Measurements from ENCODE around the gene FDX2. TPM values are rescaled to one million over a fixed set of nuclear protein-coding genes. Genes with fewer than 3 reads are reported as not detected.

The FDX2 gene
- total and polyA plus RNA-seq, 2 of the 13 experiments (the other 11 are each of a cell fraction or from before 2014, with no cell fraction given), result 21.0 to 24.7 TPM

DNA sequence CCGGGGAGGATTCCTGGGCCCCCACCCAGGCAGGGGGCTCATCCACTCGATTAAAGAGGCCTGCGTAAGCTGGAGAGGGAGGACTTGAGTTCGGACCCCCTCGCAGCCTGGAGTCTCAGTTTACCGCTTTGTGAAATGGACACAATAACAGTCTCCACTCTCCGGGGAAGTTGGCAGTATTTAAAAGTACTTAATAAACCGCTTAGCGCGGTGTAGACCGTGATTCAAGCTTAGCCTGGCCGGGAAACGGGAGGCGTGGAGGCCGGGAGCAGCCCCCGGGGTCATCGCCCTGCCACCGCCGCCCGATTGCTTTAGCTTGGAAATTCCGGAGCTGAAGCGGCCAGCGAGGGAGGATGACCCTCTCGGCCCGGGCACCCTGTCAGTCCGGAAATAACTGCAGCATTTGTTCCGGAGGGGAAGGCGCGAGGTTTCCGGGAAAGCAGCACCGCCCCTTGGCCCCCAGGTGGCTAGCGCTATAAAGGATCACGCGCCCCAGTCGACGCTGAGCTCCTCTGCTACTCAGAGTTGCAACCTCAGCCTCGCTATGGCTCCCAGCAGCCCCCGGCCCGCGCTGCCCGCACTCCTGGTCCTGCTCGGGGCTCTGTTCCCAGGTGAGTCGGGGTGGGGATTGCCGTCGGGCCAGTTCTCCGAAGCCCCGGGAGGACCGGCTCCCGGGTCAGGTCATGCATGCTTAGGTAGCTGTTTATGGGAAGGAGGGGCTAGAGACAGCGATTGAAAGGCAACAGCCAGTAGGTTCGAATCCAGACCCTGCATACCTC lies 45.0 kb downstream of the FDX2 start, which contains the start of gene ICAM1 (continued):
- TF ChIP-seq, protein P1, sequence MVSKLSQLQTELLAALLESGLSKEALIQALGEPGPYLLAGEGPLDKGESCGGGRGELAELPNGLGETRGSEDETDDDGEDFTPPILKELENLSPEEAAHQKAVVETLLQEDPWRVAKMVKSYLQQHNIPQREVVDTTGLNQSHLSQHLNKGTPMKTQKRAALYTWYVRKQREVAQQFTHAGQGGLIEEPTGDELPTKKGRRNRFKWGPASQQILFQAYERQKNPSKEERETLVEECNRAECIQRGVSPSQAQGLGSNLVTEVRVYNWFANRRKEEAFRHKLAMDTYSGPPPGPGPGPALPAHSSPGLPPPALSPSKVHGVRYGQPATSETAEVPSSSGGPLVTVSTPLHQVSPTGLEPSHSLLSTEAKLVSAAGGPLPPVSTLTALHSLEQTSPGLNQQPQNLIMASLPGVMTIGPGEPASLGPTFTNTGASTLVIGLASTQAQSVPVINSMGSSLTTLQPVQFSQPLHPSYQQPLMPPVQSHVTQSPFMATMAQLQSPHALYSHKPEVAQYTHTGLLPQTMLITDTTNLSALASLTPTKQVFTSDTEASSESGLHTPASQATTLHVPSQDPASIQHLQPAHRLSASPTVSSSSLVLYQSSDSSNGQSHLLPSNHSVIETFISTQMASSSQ (IDR thresholded peaks at IDR 0.05; ENCODE audit: low read depth), result no peak
- TF ChIP-seq, protein P1 (CRISPR knock-in tag; IDR thresholded peaks at IDR 0.05; ENCODE audit: borderline replicate concordance), result peak; percentile 59
- TF ChIP-seq, protein P2, sequence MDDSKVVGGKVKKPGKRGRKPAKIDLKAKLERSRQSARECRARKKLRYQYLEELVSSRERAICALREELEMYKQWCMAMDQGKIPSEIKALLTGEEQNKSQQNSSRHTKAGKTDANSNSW (CRISPR knock-in tag; IDR thresholded peaks at IDR 0.05; ENCODE audit: borderline replicate concordance), result no peak
- TF ChIP-seq ZNF775 (CRISPR knock-in tag; IDR thresholded peaks at IDR 0.05; ENCODE audit: borderline replicate concordance), result no peak
- no peak for TF ChIP-seq AGO2 (optimal IDR thresholded peaks at IDR 0.05; ENCODE audit: low read depth, low read length)
- TF ChIP-seq, protein P3, sequence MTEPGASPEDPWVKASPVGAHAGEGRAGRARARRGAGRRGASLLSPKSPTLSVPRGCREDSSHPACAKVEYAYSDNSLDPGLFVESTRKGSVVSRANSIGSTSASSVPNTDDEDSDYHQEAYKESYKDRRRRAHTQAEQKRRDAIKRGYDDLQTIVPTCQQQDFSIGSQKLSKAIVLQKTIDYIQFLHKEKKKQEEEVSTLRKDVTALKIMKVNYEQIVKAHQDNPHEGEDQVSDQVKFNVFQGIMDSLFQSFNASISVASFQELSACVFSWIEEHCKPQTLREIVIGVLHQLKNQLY (CRISPR knock-in tag; IDR thresholded peaks at IDR 0.05), result peak; percentile 78
- TF ChIP-seq, protein P4, sequence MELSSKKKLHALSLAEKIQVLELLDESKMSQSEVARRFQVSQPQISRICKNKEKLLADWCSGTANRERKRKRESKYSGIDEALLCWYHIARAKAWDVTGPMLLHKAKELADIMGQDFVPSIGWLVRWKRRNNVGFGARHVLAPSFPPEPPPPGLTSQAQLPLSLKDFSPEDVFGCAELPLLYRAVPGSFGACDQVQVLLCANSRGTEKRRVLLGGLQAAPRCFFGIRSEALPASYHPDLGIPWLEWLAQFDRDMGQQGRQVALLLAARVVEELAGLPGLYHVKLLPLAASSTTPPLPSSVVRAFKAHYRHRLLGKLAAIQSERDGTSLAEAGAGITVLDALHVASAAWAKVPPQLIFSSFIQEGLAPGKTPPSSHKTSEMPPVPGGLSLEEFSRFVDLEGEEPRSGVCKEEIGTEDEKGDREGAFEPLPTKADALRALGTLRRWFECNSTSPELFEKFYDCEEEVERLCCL (CRISPR knock-in tag; IDR thresholded peaks at IDR 0.05; ENCODE audit: borderline replicate concordance), result peak; percentile 70; the same call in 1 of the 2 replicates
- TF ChIP-seq NR2C2 (CRISPR knock-in tag; IDR thresholded peaks at IDR 0.05; ENCODE audit: borderline replicate concordance), result peak; percentile 84
- TF ChIP-seq ZBTB7A (CRISPR knock-in tag; IDR thresholded peaks at IDR 0.05), result peak; percentile 85
- TF ChIP-seq, protein P5, sequence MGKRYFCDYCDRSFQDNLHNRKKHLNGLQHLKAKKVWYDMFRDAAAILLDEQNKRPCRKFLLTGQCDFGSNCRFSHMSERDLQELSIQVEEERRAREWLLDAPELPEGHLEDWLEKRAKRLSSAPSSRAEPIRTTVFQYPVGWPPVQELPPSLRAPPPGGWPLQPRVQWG (CRISPR knock-in tag; IDR thresholded peaks at IDR 0.05; ENCODE audit: borderline replicate concordance, low read depth), result no peak
- TF ChIP-seq ATRX (CRISPR knock-in tag; IDR thresholded peaks at IDR 0.05; ENCODE audit: borderline replicate concordance), result no peak
- TF ChIP-seq, protein P6, sequence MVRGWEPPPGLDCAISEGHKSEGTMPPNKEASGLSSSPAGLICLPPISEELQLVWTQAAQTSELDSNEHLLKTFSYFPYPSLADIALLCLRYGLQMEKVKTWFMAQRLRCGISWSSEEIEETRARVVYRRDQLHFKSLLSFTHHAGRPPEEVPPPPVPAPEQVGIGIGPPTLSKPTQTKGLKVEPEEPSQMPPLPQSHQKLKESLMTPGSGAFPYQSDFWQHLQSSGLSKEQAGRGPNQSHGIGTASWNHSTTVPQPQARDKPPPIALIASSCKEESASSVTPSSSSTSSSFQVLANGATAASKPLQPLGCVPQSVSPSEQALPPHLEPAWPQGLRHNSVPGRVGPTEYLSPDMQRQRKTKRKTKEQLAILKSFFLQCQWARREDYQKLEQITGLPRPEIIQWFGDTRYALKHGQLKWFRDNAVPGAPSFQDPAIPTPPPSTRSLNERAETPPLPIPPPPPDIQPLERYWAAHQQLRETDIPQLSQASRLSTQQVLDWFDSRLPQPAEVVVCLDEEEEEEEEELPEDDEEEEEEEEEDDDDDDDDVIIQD (CRISPR knock-in tag; IDR thresholded peaks at IDR 0.05; ENCODE audit: low read depth), result peak; percentile 34; the same call in 1 of the 2 replicates
- TF ChIP-seq XBP1 (CRISPR knock-in tag; IDR thresholded peaks at IDR 0.05), result no peak
- TF ChIP-seq, protein P7, sequence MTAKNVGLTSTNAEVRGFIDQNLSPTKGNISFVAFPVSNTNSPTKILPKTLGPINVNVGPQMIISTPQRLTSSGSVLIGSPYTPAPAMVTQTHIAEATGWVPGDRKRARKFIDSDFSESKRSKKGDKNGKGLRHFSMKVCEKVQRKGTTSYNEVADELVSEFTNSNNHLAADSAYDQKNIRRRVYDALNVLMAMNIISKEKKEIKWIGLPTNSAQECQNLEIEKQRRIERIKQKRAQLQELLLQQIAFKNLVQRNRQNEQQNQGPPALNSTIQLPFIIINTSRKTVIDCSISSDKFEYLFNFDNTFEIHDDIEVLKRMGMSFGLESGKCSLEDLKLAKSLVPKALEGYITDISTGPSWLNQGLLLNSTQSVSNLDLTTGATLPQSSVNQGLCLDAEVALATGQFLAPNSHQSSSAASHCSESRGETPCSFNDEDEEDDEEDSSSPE (CRISPR knock-in tag; IDR thresholded peaks at IDR 0.05), result peak; percentile 89
- TF ChIP-seq ZNF205 (CRISPR knock-in tag; IDR thresholded peaks at IDR 0.05), result peak; percentile 64
- no peak for TF ChIP-seq LCORL (IDR thresholded peaks at IDR 0.05)
- TF ChIP-seq LCORL (CRISPR knock-in tag; IDR thresholded peaks at IDR 0.05), result peak; percentile 72
- no peak for TF ChIP-seq MAFK (conservative IDR thresholded peaks at IDR 0.05 in 1 of 2, IDR thresholded peaks at IDR 0.05 in 1 of 2; ENCODE audit: low read length in 2 of 2)
- TF ChIP-seq ZNF354B (CRISPR knock-in tag; IDR thresholded peaks at IDR 0.05), result 0 out of 2 replicates have a peak, but pooled peaks have one; percentile 72
- TF ChIP-seq ZNF768 (CRISPR knock-in tag; IDR thresholded peaks at IDR 0.05), result peak; percentile 62; the same call in 1 of the 2 replicates
